ENCODE data around the gene FALEC.
"Not testable (repeated sequence)": the region's sequence is repeated elsewhere in the genome, so short reads cannot be mapped to it uniquely, and the experiment has no call there.

The FALEC gene

GRCh38 chr1:150558761-150559655 lies 43.5 kb downstream of the FALEC start:
- DNase-seq (ENCODE audit: low read depth): no peak

DNA sequence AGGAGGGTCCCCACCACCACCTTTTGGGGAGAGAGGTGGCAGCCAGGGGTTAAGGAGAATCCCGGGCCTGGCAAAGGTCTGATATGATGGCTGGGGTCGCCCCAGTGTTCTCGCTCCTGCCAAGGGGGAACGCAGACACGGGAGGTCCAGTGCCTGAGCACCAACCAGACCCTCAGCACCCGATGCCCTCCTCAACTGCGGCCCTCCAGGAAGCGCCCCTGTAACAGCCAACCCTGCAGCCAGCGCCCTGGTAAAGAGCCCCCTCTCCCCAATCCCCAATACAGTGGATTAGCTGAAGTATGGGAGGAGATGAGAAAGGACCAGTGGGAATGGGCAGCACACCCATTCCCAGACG lies 44.1 kb downstream of the FALEC start:
- DNase-seq (ENCODE audit: low read depth): no peak

GRCh38 chr1:150560011-150560438 lies 44.5 kb downstream of the FALEC start:
- DNase-seq (ENCODE audit: low read depth): peak; percentile 49

GRCh38 chr1:150560576-150561253 lies 45.2 kb downstream of the FALEC start:
- DNase-seq (ENCODE audit: low read depth): peak; percentile 73

- DNase-seq (ENCODE audit: low read depth): no peak
These were observed 45.9 kb downstream of the FALEC start for GRCh38 chr1:150561254-150561973.

- peak; percentile 76 for DNase-seq (ENCODE audit: low read depth)
These were observed 46.5 kb downstream of the FALEC start for GRCh38 chr1:150561974-150562445.

DNA sequence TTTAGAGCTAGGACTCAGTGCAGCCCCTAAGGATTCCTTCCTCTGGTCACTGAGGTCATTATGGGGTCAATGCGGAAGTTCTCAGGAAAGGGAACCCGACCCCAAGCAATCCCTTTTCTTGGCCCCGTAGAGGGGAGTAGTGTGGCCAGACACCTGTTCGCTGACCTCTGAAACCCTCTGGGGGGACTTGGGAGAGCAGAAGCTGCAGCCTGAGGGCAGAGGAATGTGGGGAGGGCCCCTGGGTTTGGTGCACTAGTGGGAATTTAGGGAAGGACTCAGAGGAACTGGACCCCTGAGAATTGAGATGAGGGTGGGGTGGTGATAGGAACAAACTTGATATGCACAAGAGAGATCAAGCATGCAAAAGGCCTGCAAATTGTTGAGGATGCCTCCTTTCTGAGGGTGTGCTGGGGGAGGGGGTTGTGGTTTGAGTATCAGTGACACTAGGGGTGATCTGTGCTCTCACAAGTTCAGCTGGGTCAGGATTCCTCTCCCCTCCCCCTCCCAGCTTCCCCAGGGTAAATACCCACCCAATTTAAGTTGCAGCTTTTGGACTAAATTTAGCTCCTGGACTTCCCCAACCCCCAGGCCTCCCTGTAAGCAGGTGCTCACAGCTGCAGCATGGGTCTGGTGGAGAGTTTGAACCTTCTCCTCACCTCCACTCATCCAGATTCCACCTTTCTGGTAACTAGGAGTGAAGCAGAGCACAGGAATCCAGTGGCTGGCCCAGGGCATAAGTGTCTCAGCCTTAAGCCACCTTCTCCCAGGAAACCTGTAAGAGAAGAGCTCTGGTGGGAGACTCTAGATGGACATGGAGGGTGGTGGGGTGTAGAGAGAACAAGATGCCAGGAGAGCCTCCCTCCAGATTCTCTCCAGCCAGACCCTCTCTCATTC lies 47.1 kb downstream of the FALEC start:
- no peak for DNase-seq (ENCODE audit: low read depth)

DNA sequence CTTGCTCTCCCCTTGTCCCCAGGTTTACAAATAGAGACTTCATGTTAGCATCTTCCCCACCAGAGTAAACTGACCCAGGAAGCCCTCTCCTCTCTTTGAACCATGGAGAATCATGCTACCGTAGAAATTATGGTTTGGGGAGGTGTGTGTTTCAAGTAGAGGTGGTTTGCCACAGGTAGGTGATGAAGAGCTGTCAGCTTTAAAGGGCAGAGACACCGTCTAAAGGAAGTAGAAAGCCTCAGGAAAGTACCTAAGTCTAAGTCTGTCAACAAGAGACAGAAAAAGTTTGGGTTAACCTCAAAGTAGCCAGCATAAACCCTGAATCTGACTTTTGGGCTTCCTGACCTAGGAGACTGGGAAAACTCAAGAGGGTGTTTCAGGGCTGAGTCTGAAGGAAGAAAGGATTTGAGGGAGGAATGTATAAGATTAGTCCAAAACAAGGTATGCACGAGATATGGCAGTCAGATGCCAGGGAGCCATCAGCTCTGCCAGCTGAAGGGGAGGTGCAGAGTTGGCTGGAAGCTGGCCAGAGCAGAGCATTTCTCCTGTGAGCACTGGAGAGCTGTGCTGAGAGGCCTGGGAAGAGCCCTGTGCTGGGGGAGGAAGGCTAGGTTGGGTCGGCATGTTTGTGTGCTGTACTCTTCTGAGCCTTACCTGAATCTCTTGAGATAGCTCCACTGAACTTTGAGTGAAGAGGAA lies 47.9 kb downstream of the FALEC start:
- DNase-seq (ENCODE audit: low read depth): no peak

DNA sequence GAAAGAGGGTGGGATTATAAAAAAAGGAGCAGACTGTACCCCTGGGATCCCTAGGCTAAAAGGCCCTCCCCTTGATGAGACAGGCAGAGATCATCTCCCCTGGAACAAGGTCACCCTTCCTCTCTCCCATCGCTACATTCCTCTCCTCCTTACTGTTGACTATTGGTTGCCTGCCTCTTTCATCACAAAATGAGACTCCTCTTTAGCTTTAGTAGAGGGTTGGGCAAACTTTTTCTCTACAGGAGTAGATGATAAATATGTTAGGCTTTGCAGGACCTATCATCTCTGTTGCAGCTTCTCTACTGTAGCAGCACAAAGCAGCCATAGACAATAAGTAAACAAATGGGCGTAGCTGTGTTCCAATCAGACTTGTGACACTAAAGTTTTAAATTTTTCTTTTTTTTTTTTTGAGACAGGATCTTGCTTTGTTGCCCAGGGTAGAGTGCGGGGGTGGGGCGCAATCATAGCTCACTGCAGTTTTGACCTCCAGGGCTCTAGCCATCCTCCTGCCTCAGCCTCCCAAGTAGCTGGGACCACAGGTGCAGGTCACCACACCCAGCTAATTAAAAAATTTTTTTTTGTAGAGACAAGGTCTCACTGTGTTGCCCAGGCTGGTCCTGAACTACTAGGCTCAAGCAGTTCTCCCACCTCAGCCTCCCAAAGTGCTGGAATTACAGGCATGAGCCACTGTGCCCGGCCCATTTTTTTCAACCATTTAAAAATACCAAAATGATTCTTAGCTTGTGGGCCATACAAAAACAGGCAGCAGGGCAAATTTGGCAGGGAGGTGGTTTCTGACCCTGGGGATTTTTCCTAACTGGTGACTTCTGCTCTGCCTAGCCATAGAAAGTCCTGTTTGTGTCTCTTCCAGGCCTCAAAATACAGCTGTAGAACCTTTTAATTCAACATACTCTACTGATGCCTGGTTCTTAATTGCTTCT lies 48.8 kb downstream of the FALEC start:
- no peak for DNase-seq (ENCODE audit: low read depth)

- DNase-seq (ENCODE audit: low read depth): not testable (repeated sequence)
These were observed 49.9 kb downstream of the FALEC start for GRCh38 chr1:150565240-150565991.

GRCh38 chr1:150566589-150567340 lies 51.2 kb downstream of the FALEC start:
- no peak for DNase-seq (ENCODE audit: low read depth)

DNA sequence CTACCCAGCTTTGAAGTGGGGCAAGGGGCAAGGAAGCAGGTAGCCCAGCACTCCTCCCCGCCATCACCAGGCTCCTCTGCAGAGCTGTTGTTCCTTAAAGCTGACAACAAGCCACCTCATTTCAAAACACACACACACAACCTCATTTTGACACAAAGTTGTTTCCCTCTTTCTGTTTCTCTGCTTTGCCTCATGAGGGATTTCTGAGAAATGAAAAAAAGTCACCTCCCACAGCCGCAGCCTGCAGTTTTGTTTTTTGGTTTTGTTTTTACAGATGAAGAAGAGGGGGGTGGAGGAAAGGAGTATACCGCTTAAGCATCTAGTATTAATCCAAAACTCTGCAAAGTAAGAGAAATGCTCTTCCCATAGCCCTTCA lies 51.8 kb downstream of the FALEC start:
- DNase-seq (ENCODE audit: low read depth): no peak

DNA sequence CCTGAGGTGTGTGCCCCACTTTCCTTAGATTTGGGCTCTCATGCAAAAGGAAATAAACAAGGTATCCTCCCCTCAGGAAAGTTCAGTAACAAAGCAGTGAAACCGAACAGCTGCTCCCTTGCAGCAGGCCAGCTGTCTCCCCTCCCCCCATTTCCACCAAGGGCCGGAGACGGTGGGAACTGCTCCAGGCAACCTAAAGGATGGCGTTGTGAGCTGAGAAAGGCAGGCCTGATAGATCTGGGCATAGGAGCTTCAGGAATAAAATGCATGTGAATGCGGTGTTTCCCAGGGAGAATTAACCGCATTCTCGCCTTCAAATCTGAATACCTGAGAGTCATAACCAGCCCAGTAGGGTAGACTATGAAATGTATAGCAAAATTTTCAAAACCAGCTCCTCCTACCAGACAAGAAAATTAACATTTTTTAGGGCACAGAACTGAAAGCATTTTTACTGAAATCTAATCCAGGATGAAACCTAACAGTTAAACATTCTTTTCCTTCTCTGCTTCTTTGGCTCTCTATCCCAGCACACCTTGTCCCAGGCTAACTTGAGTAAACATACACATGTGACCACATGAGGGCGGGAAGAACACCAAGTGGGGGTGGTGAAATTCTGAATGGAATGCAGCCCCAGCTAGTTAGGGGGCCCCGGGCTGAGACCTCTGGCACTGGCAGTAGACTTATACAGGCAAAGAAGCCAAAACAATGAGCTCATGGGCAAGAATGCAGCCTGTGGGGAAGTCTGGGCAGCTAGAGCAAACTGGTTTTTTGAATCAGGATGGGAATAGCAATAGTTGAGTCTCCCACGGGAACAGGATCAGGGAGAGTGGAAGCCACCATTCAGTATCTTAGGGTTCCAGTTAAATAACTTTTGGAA lies 52.4 kb downstream of the FALEC start:
- no peak for DNase-seq (ENCODE audit: low read depth)

GRCh38 chr1:150568594-150568966 lies 53.0 kb downstream of the FALEC start:
- DNase-seq (ENCODE audit: low read depth): no peak

DNA sequence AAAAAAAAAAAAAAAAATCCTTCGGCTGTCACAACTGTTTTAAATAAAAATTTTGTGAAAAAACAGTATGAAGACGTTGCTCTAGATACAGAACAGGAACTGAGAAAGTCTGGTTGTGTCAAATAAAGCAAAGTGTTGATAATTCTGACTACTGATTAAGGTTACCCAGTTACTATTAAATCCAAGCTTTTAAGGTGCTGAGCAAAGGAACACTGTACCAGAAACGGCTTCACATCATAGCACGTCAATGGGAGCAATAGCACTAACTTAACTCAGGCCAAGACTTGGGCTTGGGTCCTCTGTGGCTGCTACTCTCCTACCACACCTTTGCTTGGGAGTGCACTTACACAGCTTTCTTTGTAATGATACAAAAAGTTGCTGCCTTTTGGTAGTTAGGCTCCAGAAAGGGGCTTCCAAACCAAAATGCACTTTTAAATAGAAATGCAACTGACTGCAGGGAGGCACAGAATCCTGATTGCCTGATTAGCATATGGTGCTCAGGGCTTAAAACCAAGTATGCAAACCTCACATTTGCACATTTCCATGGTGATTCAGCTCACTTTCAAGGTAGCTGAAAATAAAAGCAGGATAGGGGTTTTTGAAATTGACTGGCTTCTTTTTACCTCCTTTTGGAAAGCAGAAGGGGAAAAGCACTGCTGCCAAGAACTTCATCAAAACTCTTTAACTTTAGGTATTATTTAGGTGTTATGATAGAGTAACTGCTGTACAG lies 57.5 kb downstream of the FALEC start:
- DNase-seq (ENCODE audit: low read depth): no peak

DNA sequence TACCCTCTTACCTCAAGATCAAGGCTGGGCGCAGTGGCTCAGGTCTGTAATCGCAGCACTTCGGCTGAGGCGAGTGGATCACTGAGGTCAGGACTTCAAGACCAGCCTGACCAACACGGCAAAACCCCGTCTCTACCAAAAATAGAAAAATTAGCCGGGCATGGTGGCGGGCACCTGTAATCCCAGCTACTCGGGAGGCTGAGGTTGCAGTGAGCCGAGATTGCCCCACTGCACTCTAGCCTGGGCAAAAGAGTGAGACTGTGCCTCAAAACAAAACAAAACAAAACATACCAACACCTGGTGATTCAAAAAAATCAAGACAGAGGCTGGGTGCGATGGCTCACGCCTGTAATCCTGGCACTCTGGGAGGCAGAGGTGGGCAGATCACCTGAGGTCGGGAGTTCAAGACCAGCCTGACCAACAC lies 58.1 kb downstream of the FALEC start:
- not testable (repeated sequence) for DNase-seq (ENCODE audit: low read depth)
